ENCODE results near the gene PAFAH1B1. TPM values are rescaled to one million over a fixed set of nuclear protein-coding genes. Genes with fewer than 3 reads are reported as not detected.

Gene PAFAH1B1
- total and polyA plus RNA-seq, 4 donors, result 14.0 to 44.1 (median 29.2) TPM

DNA sequence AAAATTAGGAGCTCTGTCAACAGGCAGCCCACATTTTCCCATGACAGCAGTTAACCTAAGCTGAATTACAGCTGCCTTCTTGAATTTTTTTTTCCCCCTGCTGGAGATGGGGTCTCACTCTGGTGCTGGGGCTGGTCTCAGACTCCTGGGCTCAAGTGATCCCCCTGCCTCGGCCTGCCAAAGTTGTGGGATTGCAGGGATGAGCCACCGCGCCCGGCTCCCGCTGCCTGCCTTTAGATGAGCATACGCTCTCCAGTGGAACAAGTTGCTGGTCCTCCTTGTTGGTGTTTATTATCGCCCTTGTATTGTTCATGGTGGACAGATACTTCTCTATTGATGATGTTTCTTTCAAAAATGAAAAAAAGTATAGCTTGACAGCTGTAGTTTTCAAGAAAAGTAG, 15.6 kb downstream of the PAFAH1B1 start:
- 97% methylated on average over 7 of the region's 7 CpGs for WGBS
- no peak for DNase-seq (ENCODE audit: low spot score)
- Histone ChIP-seq H3K9me3 (ENCODE audit: control insufficient read depth in 4 of 4, low read length in 3 of 4) (no peaks in the 10 kb centered on the region), H3K36me3 (ENCODE audit: control insufficient read depth in 4 of 4, insufficient read depth in 3 of 4, low read depth in 1 of 4, low read length in 3 of 4) (peaks cover 0 to 1% (median 0%) of the 10 kb centered on the region in 4 donors), H3K4me1 (ENCODE audit: control insufficient read depth in 4 of 4, insufficient read depth in 4 of 4, low read length in 3 of 4) (peaks cover 0 to 6% (median 3%) of the 10 kb centered on the region in 4 donors), H3K9ac (ENCODE audit: low read depth in 1 of 2, low read length in 2 of 2) (no peak overlapping the region), H3K27me3 (ENCODE audit: control insufficient read depth in 4 of 4, insufficient read depth in 4 of 4, low read length in 3 of 4) (no peaks in the 10 kb centered on the region), H3K4me3 (ENCODE audit: low read depth in 1 of 3, low read length in 3 of 3) (no peak overlapping the region), H3K27ac (ENCODE audit: low read depth in 1 of 2, low read length in 2 of 2) (no peak overlapping the region)
- TF ChIP-seq NR2F2 (IDR thresholded peaks at IDR 0.05) (no peak), RAD21 (IDR thresholded peaks at IDR 0.05) (no peak), SP1 (IDR thresholded peaks at IDR 0.05) (no peak), FOXA2 (IDR thresholded peaks at IDR 0.05) (no peak), GABPA (IDR thresholded peaks at IDR 0.05 in 1 of 2, conservative IDR thresholded peaks at IDR 0.05 in 1 of 2) (no peak), HNF4A (conservative IDR thresholded peaks at IDR 0.05) (no peak), FOXA1 (IDR thresholded peaks at IDR 0.05) (no peak), RXRA (IDR thresholded peaks at IDR 0.05) (no peak), EGR1 (IDR thresholded peaks at IDR 0.05; ENCODE audit: low read depth in 2 of 2) (no peak), TAF1 (conservative IDR thresholded peaks at IDR 0.05) (no peak), HNF4G (IDR thresholded peaks at IDR 0.05) (no peak), YY1 (IDR thresholded peaks at IDR 0.05) (no peak), JUND (IDR thresholded peaks at IDR 0.05) (no peak)
- TF ChIP-seq, protein P1, sequence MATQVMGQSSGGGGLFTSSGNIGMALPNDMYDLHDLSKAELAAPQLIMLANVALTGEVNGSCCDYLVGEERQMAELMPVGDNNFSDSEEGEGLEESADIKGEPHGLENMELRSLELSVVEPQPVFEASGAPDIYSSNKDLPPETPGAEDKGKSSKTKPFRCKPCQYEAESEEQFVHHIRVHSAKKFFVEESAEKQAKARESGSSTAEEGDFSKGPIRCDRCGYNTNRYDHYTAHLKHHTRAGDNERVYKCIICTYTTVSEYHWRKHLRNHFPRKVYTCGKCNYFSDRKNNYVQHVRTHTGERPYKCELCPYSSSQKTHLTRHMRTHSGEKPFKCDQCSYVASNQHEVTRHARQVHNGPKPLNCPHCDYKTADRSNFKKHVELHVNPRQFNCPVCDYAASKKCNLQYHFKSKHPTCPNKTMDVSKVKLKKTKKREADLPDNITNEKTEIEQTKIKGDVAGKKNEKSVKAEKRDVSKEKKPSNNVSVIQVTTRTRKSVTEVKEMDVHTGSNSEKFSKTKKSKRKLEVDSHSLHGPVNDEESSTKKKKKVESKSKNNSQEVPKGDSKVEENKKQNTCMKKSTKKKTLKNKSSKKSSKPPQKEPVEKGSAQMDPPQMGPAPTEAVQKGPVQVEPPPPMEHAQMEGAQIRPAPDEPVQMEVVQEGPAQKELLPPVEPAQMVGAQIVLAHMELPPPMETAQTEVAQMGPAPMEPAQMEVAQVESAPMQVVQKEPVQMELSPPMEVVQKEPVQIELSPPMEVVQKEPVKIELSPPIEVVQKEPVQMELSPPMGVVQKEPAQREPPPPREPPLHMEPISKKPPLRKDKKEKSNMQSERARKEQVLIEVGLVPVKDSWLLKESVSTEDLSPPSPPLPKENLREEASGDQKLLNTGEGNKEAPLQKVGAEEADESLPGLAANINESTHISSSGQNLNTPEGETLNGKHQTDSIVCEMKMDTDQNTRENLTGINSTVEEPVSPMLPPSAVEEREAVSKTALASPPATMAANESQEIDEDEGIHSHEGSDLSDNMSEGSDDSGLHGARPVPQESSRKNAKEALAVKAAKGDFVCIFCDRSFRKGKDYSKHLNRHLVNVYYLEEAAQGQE (IDR thresholded peaks at IDR 0.05), result no peak
- TF ChIP-seq, protein P2, sequence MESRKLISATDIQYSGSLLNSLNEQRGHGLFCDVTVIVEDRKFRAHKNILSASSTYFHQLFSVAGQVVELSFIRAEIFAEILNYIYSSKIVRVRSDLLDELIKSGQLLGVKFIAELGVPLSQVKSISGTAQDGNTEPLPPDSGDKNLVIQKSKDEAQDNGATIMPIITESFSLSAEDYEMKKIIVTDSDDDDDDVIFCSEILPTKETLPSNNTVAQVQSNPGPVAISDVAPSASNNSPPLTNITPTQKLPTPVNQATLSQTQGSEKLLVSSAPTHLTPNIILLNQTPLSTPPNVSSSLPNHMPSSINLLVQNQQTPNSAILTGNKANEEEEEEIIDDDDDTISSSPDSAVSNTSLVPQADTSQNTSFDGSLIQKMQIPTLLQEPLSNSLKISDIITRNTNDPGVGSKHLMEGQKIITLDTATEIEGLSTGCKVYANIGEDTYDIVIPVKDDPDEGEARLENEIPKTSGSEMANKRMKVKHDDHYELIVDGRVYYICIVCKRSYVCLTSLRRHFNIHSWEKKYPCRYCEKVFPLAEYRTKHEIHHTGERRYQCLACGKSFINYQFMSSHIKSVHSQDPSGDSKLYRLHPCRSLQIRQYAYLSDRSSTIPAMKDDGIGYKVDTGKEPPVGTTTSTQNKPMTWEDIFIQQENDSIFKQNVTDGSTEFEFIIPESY (IDR thresholded peaks at IDR 0.05), result no peak
- TF ChIP-seq, protein P3, sequence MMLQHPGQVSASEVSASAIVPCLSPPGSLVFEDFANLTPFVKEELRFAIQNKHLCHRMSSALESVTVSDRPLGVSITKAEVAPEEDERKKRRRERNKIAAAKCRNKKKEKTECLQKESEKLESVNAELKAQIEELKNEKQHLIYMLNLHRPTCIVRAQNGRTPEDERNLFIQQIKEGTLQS (IDR thresholded peaks at IDR 0.05), result no peak
- TF ChIP-seq, protein P4, sequence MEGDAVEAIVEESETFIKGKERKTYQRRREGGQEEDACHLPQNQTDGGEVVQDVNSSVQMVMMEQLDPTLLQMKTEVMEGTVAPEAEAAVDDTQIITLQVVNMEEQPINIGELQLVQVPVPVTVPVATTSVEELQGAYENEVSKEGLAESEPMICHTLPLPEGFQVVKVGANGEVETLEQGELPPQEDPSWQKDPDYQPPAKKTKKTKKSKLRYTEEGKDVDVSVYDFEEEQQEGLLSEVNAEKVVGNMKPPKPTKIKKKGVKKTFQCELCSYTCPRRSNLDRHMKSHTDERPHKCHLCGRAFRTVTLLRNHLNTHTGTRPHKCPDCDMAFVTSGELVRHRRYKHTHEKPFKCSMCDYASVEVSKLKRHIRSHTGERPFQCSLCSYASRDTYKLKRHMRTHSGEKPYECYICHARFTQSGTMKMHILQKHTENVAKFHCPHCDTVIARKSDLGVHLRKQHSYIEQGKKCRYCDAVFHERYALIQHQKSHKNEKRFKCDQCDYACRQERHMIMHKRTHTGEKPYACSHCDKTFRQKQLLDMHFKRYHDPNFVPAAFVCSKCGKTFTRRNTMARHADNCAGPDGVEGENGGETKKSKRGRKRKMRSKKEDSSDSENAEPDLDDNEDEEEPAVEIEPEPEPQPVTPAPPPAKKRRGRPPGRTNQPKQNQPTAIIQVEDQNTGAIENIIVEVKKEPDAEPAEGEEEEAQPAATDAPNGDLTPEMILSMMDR (IDR thresholded peaks at IDR 0.05; ENCODE audit: low read depth, low read length, missing input control), result no peak
- TF ChIP-seq, protein P5, sequence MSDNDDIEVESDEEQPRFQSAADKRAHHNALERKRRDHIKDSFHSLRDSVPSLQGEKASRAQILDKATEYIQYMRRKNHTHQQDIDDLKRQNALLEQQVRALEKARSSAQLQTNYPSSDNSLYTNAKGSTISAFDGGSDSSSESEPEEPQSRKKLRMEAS (IDR thresholded peaks at IDR 0.05), result no peak
